GM21367 (cell line): ENCODE data around the gene ARHGAP1.
"Not testable (repeated sequence)": the region's sequence is repeated elsewhere in the genome, so short reads cannot be mapped to it uniquely, and the experiment has no call there.

Source experiments
- ATAC-seq: cut with Tn5 transposase; IDR thresholded peaks from one replicate; pipeline ENCODE4 v1.9.1; 2021; ENCODE audit not compliant: unreplicated experiment

ARHGAP1 gene

DNA sequence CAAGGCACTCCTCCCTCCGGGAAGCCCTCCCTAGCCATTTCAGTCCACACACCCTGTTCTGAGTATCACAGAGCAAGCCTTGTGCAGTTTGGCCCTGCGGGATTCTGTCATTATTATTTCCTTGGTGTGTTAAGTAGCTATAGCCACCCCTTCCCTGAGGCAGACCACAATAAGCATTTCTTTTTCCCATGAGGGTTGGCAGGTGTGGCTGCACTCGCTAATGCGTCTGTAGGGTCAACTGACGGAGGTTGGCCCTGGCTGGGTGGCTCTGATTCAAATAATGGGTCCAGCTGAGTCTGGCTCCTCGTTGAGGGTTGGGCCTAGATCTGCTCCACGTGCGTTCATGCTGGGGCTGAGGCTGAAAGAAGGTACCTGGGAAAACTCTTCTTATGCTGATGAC, 23.7 kb upstream of the ARHGAP1 start:
- no peak for ATAC-seq

DNA sequence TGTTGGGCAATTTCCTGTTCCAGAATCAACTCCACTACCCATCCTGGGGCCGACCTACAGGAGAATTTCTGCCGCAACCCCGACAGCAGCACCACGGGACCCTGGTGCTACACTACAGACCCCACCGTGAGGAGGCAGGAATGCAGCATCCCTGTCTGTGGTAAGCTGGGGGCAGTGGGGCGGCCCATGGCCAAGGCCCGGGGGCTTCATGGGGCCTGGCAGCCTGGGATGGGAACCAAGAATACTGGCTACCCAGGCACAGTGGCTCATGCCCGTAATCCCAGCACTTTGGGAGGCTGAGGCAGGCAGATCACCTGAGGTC, 22.9 kb upstream of the ARHGAP1 start:
- ATAC-seq, result no peak

DNA sequence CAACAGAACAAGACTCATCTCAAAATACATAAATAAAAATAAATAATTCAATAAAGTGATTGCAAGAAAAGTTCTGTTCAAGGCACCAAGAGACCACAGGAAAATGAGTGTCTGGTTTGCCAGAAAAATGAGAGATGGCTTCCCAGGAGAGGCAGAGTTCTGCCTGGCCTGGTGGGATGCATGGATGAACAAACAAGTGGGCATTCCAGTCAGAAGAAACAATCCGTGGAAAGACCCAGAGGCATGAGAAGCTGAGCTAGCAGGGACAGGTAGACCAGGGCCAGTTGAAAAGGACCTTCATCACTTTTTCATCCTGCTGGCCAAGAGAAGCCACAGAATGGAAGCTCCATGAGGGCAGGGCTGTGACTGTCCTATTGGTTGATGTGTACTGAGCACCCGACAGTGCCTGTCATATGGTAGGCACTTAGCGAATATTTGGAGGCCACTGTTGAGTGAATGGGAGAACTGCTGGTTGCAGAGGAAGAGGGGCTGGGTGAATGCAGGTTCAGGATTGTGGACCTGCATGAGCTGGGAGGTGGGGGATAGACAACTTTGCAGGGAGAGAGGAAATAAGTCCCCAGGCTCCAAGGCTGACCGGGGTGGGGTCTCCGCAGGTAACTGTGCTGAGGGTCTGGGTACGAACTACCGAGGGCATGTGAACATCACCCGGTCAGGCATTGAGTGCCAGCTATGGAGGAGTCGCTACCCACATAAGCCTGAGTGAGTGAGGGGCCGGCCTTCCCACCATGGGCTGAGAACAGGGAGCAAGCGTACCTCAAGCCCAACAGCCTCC, 22.3 kb upstream of the ARHGAP1 start:
- no peak for ATAC-seq

DNA sequence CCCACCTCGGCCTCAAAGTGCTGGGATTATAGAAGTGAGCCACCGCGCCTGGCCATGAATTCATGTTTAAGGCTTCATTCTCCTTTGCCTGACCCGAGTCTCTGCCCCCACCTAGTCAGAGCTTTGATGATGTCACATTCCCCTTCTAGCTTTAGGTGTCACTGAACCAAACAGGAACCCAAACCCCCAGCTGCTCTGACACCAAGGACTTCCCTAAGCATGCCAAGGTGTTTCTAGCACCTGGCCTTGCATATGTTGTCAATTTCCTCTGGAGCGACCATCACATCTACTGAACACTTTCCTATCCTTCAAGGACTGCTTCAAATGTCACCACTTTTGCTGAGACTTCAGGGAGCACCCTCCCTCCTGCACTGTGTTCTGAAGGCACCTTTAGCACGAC, 20.9 kb upstream of the ARHGAP1 start:
- ATAC-seq, result no peak

DNA sequence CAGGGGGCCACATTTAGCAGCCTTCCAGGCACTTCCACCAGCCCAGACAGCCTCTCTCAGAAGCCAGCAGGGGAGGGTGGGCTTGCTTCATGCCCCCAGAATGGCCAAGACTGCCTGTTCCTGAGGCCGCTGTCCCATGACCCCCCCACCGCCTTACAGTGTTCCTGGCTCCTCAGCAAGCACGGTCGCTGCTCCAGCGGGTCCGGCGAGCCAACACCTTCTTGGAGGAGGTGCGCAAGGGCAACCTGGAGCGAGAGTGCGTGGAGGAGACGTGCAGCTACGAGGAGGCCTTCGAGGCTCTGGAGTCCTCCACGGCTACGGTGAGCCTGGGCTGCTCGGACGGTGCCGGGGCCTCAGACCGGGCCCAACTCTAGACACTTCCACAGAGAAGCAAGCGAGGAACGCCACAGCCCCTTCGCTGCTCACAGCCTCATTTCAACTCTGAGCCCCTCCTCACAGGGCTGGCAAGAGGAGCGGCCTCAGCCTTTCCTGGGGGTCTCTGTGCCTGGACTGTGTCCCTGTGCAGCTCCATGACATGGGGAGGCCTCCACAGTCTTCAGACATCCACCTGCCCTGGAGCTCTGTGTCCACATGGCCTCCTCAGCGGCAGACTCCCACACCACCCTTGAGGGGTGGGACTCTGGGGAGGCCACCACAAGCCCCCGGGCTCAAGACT, 19.3 kb upstream of the ARHGAP1 start:
- ATAC-seq, result no peak

DNA sequence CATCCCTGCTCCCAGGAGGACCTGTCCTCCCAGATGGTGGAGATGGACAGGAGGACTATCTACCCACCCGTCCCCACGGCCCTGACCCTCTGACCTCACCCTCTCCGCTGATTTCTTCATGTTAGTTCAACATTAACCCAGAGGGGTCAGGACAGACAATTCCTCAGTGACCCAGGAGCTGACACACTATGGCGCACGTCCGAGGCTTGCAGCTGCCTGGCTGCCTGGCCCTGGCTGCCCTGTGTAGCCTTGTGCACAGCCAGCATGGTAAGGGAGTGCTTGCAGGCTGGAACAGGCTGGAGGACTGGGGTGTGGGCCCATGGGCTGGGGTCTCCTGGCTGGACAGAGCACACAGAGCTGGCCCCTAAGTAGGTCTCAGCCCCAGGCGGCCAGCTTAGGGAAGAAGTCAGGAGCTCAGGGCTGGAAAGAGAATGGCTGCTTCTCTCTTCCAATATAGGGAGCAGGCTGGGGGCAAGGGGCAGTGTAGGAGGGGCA, 18.7 kb upstream of the ARHGAP1 start, which contains the start of gene F2:
TSS of gene F2 (plus strand) at position 166 of the 495 bp plus-strand sequence. CDS start at position 189, 23 bp downstream.
- ATAC-seq, result no peak

DNA sequence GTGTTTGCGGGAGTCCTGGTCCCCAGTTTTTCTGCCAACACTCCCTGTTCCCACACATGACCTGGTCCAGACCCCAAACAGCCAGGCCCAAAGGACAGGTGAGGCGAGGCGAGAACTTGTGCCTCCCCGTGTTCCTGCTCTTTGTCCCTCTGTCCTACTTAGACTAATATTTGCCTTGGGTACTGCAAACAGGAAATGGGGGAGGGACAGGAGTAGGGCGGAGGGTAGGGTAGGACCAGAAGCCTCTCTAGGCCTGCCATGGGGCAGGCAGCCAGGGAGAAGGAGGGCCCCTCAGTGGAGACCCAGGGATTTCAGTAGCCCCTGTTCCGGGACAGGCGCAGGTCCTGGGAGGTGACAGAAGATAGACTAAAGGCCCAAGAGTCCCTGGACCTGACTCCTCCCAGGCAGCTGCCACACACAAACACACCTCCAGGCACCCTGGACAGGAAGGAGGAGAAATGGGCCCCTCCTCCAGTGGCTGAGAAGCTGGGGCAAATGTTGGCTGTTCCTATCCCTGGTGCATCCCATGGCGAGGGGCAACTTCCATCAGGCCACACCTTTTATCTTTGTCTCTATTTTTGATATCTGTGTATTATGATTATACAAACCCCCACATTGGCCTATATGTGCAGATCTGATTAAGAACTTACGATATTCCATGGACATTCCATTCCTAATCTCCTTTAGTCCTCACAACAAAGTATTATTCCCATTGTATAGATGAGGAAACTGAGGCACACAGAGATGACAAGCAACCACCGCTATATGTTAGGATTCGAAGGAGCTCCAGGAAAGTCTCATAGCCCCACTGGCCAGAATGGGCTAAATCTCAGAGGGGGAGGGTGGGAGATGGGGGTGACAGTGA, 18.0 kb upstream of the ARHGAP1 start:
- ATAC-seq, result no peak

DNA sequence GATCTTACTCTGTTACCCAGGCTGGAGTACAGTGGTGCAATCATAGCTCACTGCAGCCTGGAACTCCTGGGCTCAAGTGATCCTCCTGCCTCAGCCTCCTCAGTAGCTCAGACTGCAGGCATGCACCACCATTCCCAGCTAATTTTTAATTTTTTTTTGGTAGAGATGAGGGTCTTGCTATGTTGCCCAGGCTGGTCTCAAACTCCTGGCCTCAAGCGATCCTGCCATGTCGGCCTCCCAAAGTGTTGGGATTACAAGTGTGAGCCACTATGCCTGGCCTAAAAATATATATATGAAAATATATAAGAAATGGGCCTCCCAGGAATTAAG, 17.4 kb upstream of the ARHGAP1 start:
- ATAC-seq, result not testable (repeated sequence)

DNA sequence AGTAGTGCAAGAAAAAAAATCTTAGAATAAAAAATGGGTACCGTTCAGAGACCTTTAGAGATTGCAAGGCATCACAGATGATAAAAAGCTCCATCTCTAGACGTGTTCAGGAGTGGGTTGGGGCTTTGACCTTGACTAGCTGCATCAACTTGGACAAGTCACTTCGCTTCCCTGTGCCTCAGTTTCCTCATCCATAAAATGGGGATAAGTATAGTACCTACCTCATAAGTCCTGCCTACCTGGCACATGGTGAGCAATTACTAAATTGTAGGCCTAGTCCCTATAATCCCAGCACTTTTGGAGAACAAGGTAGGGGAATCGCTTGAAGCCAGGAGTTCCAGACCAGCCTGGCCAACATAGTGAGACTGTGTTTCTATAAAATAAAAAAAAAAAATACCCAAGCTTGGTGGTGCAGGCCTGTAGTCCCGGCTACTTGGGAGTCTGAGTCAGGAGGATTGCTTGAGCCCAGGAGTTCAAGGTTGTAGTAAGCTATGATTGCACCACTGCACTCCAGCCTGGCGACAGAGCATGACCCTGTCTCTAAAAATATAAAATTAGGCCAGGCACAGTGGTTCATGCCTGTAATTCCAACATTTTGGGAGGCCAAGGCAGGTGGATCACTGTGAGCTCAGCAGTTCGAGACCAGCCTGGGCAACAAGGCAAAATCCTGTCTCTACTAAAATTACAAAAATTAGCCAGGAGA, 12.6 kb upstream of the ARHGAP1 start:
- no peak for ATAC-seq

DNA sequence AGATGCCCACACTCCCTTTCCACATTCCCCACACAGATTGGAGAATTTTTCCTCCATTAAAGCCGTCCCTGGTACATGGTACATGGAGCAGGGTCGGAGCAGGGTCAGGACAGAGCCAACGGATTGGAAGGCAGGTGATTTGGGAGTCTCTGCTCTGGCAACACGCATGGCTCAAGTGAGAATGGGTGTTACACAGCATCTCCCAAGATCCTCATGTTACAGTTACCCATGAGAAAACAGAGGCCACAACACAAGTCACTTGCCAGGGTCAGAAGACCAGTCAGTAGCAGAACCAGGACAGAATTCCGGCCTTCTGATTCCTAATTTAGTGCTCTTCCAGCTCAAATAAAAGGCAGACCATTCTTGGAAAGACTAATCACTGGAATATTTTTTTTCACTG, 10.9 kb upstream of the ARHGAP1 start:
- no peak for ATAC-seq

DNA sequence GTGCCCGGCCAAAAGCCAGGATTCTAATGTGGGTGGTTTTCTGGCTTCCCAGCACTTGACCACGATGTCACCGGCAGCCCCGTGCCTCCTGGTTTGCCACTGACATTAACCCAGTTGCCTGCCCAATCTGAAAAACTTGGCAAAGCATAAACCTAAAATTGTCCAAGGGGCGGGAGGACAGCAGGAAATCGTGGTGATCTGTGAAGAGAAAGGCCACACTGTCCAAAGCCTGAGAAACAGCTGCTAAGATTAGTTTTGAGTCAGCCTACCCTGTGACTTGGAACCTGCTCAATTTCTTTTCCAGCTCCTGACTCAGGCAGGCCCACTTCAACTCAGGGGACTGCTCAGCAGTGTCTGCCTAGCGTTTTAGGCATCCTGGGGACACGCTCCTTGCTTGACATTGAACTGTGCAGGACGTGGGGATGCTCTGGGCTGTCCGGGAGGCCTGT, 10.4 kb upstream of the ARHGAP1 start:
- ATAC-seq, result no peak

DNA sequence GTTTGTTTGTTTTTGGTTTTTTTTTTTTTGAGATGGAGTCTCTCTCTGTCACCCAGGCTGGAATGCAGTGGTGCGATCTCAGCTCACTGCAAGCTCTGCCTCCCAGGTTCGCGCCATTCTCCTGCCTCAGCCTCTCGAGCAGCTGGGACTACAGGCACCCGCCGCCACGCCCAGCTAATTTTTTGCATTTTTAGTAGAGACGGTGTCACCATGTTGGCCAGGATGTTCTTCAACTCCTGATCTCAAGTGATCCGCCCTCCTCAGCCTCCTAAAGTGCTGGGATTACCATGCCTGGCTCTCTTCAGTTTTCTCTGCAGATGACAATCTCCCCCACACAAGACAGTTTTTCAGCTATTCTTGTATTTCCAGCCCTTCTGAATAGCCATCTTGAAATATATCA, 8.9 kb upstream of the ARHGAP1 start:
- not testable (repeated sequence) for ATAC-seq

DNA sequence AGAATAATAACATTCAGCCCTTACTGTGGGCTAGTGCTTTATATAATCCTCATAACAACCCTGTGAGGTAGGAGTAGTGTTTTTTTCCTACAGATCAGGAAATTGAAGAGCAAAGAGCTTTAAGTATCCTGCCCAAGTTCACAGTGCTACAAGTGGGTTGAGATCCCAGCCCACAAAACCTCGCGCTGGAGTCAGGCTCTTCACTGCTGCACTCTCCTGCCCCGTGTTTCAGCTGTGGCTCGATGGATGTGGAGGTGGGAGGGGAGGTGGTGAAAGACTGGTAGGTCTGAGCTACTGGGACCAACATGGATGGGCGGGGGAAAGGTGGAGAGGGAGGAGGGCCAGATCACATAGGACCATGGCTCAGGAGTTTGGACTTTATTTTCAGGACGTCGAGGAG, 6.5 kb upstream of the ARHGAP1 start:
- no peak for ATAC-seq

DNA sequence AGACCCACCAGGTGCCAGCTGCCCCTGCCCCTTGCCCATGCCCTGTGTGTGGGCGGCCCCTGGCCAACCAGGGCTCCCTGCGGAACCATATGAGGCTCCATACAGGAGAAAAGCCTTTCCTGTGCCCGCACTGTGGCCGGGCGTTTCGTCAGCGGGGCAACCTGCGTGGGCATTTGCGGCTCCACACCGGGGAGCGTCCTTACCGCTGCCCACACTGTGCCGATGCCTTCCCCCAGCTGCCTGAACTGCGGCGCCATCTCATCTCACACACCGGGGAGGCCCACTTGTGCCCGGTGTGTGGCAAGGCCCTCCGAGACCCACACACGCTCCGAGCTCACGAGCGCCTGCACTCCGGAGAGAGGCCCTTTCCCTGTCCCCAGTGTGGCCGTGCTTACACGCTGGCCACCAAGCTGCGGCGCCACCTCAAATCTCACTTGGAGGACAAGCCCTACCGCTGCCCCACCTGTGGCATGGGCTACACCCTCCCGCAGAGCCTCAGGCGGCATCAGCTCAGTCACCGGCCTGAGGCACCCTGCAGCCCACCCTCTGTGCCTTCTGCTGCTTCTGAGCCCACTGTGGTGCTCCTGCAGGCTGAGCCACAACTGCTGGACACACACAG, 4.8 kb upstream of the ARHGAP1 start:
- no peak for ATAC-seq

DNA sequence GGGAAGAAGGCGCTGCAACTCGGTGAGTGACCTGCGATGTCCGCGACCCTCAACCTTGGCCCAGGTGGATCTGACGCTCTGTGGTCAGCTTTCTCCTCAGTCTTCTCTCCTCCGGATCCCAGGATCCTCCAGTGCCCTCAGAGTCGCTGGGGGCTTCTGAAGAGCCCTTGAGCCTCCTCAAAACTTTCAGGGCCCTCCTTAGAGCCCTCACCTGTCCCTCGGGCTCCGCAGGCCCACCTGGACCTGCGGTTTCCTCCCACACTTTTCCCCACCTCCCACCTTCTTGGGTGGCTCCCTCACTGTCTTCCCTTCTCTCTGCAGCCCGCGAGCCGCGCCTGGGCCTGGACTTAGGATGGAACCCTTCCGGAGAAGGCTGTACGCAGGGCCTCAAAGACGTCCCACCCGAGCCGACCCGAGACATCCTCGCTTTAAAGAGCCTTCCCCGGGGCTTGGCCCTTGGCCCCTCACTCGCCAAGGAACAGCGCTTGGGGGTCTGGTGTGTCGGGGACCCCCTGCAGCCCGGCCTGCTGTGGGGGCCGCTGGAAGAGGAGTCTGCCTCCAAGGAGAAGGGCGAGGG, 747 bp upstream of the ARHGAP1 start:
- peak; percentile 3 for ATAC-seq

DNA sequence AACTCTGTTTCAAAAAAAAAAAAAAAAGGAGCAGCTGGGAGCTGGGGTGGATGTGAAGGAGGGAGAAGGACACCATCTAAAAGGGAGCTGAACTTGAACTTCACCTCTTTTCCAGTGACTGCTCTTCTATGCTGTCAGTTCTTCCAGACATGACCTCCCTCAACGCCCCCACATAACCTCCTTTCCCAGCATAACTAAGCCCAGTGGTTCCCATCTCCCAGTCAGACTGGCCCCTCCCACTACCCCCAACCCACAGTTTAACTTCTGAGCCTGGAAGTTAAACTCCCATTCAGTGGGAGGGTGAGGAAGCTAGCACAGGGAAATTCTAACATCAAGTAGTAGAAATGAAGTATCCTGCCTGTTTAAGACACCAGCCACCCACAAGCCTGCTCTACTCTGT, 1.8 kb downstream of the ARHGAP1 start:
- ATAC-seq, result no peak

DNA sequence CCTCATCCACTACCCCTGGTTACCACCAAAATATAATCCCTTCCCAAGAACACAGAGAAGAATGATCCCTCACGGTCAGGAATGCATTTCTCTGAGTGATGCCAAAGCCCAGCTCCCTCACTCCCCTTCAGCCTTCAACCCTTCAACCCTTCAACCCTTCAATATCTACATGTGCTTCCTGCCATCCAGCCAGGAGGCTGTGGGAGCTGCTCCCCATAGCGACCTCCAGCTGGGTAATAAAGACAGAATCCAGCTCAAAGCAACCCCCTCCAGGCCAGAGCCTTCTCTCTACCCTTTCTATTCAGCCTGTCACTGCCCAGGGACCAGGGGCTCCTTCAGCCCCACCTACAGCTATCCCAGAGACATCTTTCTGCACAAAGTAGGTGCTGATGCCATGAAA, 2.7 kb downstream of the ARHGAP1 start:
- no peak for ATAC-seq

DNA sequence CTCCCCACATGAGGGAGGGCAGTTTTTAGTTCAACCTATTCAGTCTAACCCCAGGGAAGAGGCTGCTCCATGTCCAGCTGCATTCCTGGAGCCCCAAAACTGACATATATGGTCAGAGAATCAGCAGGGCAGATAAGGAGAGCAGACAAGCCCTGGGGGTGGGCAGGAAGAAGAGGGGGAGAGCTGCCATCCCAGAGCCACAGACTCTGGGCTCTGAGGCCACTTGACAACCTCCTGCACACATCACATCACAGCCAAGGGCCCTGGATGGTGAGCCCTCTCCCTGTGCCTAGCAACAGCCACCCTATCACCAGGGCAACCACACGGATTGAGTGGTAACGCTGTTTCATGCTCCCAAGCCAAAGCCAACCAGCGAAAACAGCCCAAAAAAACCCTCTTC, 3.1 kb downstream of the ARHGAP1 start:
- no peak for ATAC-seq

DNA sequence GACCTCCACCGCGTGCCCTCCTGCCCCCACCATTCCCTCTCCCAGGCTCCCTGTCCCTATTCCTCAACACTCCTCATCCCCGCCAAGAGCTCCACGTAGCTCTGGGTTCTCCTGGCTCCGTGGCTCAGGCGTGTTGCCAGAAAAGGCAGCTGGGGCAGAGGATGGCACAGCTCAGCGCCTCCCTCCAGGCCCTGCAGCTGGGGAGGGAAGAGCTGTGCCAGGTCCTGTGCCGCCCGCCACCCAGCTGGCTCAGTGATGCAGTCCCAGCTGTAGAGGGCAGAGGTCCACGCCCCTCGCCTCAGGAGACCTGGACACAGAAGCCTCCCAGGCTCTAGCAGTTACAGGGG, 4.2 kb downstream of the ARHGAP1 start:
- ATAC-seq, result no peak
